Stimulated activated naive CD8-positive, alpha-beta T cell treated with anti-CD3 and anti-CD28 coated beads, Interleukin-15, Interleukin-2, amounts not matched to agents 100 ng/mL and 50 ng/mL, for 24 hours (primary cell): Measurements from ENCODE around the gene LRRC7.

Experiments
- H3K27ac Mint-ChIP-seq: one replicate; pipeline ENCODE4 v1.8.0; 2021; ENCODE audit warnings: mild to moderate bottlenecking, mixed read lengths
- H3K27me3 Mint-ChIP-seq: one replicate; pipeline ENCODE4 v1.8.0; 2021; ENCODE audit warnings: mixed read lengths
- H3K36me3 Mint-ChIP-seq: one replicate; pipeline ENCODE4 v1.8.0; 2021; ENCODE audit warnings: low read depth, mixed read lengths
- H3K4me1 Mint-ChIP-seq: one replicate; pipeline ENCODE4 v1.8.0; 2021; ENCODE audit warnings: low read depth, mixed read lengths
- H3K4me3 Mint-ChIP-seq: one replicate; pipeline ENCODE4 v1.8.0; 2021; ENCODE audit warnings: mild to moderate bottlenecking, mixed read lengths
- H3K9me3 Mint-ChIP-seq: one replicate; pipeline ENCODE4 v1.8.0; 2021; ENCODE audit warnings: mixed read lengths

The LRRC7 gene

GRCh38 chr1:69569175-69569541 is 1.4 kb downstream of the LRRC7 start:
- Mint-ChIP-seq H3K27me3 (peaks cover 40% of the 10 kb centered on the region), H3K4me3 (peak overlapping the region; percentile 73), H3K36me3 (no peaks in the 10 kb centered on the region)

GRCh38 chr1:69569576-69570328 is 2.0 kb downstream of the LRRC7 start:
- H3K4me3 Mint-ChIP-seq: peak overlapping the region; percentile 73
- peaks cover 8% of the 10 kb centered on the region for H3K4me1 Mint-ChIP-seq
- no peak overlapping the region for H3K27ac Mint-ChIP-seq
- no peaks in the 10 kb centered on the region for H3K36me3 Mint-ChIP-seq
- peaks cover 40% of the 10 kb centered on the region for H3K27me3 Mint-ChIP-seq
- H3K9me3 Mint-ChIP-seq: no peaks in the 10 kb centered on the region

More at GRCh38 chr1:69569175-69569541, 1.4 kb downstream of the LRRC7 start:
- no peaks in the 10 kb centered on the region for H3K9me3 Mint-ChIP-seq
- peaks cover 8% of the 10 kb centered on the region for H3K4me1 Mint-ChIP-seq
- H3K27ac Mint-ChIP-seq: no peak overlapping the region

GRCh38 chr1:69570356-69570755 is 2.6 kb downstream of the LRRC7 start:
- peaks cover 8% of the 10 kb centered on the region for H3K4me1 Mint-ChIP-seq
- H3K27ac Mint-ChIP-seq: no peak overlapping the region
- H3K9me3 Mint-ChIP-seq: no peaks in the 10 kb centered on the region
- H3K27me3 Mint-ChIP-seq: peaks cover 40% of the 10 kb centered on the region
- H3K36me3 Mint-ChIP-seq: no peaks in the 10 kb centered on the region
- H3K4me3 Mint-ChIP-seq: no peak overlapping the region

- H3K27ac Mint-ChIP-seq: no peak overlapping the region
- H3K27me3 Mint-ChIP-seq: peaks cover 24% of the 10 kb centered on the region
- no peaks in the 10 kb centered on the region for H3K36me3 Mint-ChIP-seq
These were observed 5.2 kb downstream of the LRRC7 start for GRCh38 chr1:69572921-69573320.

GRCh38 chr1:69573911-69574310 is 6.2 kb downstream of the LRRC7 start:
- Mint-ChIP-seq H3K9me3 (no peaks in the 10 kb centered on the region), H3K27ac (no peak overlapping the region), H3K36me3 (no peaks in the 10 kb centered on the region), H3K4me3 (no peak overlapping the region), H3K27me3 (peaks cover 18% of the 10 kb centered on the region), H3K4me1 (no peaks in the 10 kb centered on the region)

More at GRCh38 chr1:69572921-69573320, 5.2 kb downstream of the LRRC7 start:
- Mint-ChIP-seq H3K4me3 (no peak overlapping the region), H3K9me3 (no peaks in the 10 kb centered on the region), H3K4me1 (peaks cover 3% of the 10 kb centered on the region)

- H3K27me3 Mint-ChIP-seq: no peaks in the 10 kb centered on the region
- no peak overlapping the region for H3K4me3 Mint-ChIP-seq
- no peaks in the 10 kb centered on the region for H3K36me3 Mint-ChIP-seq
- no peak overlapping the region for H3K27ac Mint-ChIP-seq
- H3K4me1 Mint-ChIP-seq: peaks cover 15% of the 10 kb centered on the region
- H3K9me3 Mint-ChIP-seq: no peaks in the 10 kb centered on the region
These were observed 17.9 kb downstream of the LRRC7 start for GRCh38 chr1:69585666-69586065.

- no peaks in the 10 kb centered on the region for H3K9me3 Mint-ChIP-seq
- peaks cover 15% of the 10 kb centered on the region for H3K4me1 Mint-ChIP-seq
- H3K27ac Mint-ChIP-seq: peak overlapping the region; percentile 56
- H3K4me3 Mint-ChIP-seq: no peak overlapping the region
- no peaks in the 10 kb centered on the region for H3K27me3 Mint-ChIP-seq
- H3K36me3 Mint-ChIP-seq: no peaks in the 10 kb centered on the region
These were observed 19.7 kb downstream of the LRRC7 start for GRCh38 chr1:69587391-69587790.

- no peak overlapping the region for H3K27ac Mint-ChIP-seq
- H3K4me3 Mint-ChIP-seq: no peak overlapping the region
- peaks cover 12% of the 10 kb centered on the region for H3K4me1 Mint-ChIP-seq
- H3K36me3 Mint-ChIP-seq: no peaks in the 10 kb centered on the region
- no peaks in the 10 kb centered on the region for H3K27me3 Mint-ChIP-seq
- no peaks in the 10 kb centered on the region for H3K9me3 Mint-ChIP-seq
These were observed 22.1 kb downstream of the LRRC7 start for GRCh38 chr1:69589799-69590198.

GRCh38 chr1:69592341-69592740 is 24.6 kb downstream of the LRRC7 start:
- Mint-ChIP-seq H3K4me3 (no peak overlapping the region), H3K27ac (no peak overlapping the region), H3K36me3 (no peaks in the 10 kb centered on the region), H3K27me3 (no peaks in the 10 kb centered on the region), H3K4me1 (peaks cover 7% of the 10 kb centered on the region), H3K9me3 (no peaks in the 10 kb centered on the region)

GRCh38 chr1:69595486-69595885 is 27.8 kb downstream of the LRRC7 start:
- Mint-ChIP-seq H3K27me3 (no peaks in the 10 kb centered on the region), H3K9me3 (no peaks in the 10 kb centered on the region), H3K27ac (no peak overlapping the region), H3K4me3 (no peak overlapping the region), H3K36me3 (no peaks in the 10 kb centered on the region), H3K4me1 (no peaks in the 10 kb centered on the region)

- peaks cover 3% of the 10 kb centered on the region for H3K9me3 Mint-ChIP-seq
- H3K4me1 Mint-ChIP-seq: no peaks in the 10 kb centered on the region
- no peak overlapping the region for H3K4me3 Mint-ChIP-seq
- no peak overlapping the region for H3K27ac Mint-ChIP-seq
- no peaks in the 10 kb centered on the region for H3K36me3 Mint-ChIP-seq
- H3K27me3 Mint-ChIP-seq: no peaks in the 10 kb centered on the region
These were observed 43.6 kb downstream of the LRRC7 start for GRCh38 chr1:69611316-69611715.

GRCh38 chr1:69613414-69613813 is 45.7 kb downstream of the LRRC7 start:
- no peaks in the 10 kb centered on the region for H3K36me3 Mint-ChIP-seq

GRCh38 chr1:69638673-69639072 is 71.0 kb downstream of the LRRC7 start:
- Mint-ChIP-seq H3K36me3 (no peaks in the 10 kb centered on the region), H3K27ac (no peak overlapping the region), H3K4me1 (no peaks in the 10 kb centered on the region), H3K27me3 (no peaks in the 10 kb centered on the region), H3K4me3 (no peak overlapping the region), H3K9me3 (peaks cover 5% of the 10 kb centered on the region)

More at GRCh38 chr1:69613414-69613813, 45.7 kb downstream of the LRRC7 start:
- Mint-ChIP-seq H3K27ac (no peak overlapping the region), H3K9me3 (peaks cover 9% of the 10 kb centered on the region), H3K27me3 (no peaks in the 10 kb centered on the region), H3K4me1 (no peaks in the 10 kb centered on the region), H3K4me3 (no peak overlapping the region)

- H3K9me3 Mint-ChIP-seq: peaks cover 5% of the 10 kb centered on the region
- H3K4me1 Mint-ChIP-seq: no peaks in the 10 kb centered on the region
- H3K27me3 Mint-ChIP-seq: no peaks in the 10 kb centered on the region
- H3K36me3 Mint-ChIP-seq: no peaks in the 10 kb centered on the region
- no peak overlapping the region for H3K27ac Mint-ChIP-seq
- no peak overlapping the region for H3K4me3 Mint-ChIP-seq
These were observed 71.4 kb downstream of the LRRC7 start for GRCh38 chr1:69639159-69639558.

GRCh38 chr1:69643266-69643665 is 75.5 kb downstream of the LRRC7 start:
- Mint-ChIP-seq H3K27me3 (no peaks in the 10 kb centered on the region), H3K9me3 (no peaks in the 10 kb centered on the region), H3K27ac (no peak overlapping the region), H3K36me3 (no peaks in the 10 kb centered on the region), H3K4me3 (no peak overlapping the region), H3K4me1 (no peaks in the 10 kb centered on the region)

GRCh38 chr1:69645477-69645876 is 77.8 kb downstream of the LRRC7 start:
- no peaks in the 10 kb centered on the region for H3K36me3 Mint-ChIP-seq
- no peak overlapping the region for H3K4me3 Mint-ChIP-seq
- H3K27ac Mint-ChIP-seq: no peak overlapping the region
- peaks cover 3% of the 10 kb centered on the region for H3K4me1 Mint-ChIP-seq
- no peaks in the 10 kb centered on the region for H3K9me3 Mint-ChIP-seq
- H3K27me3 Mint-ChIP-seq: no peaks in the 10 kb centered on the region
